GM12864 (cell line): ENCODE data around the gene NUP210L.
"Not testable (repeated sequence)": the region's sequence is repeated elsewhere in the genome, so short reads cannot be mapped to it uniquely, and the experiment has no call there.

Source experiments
- DNase-seq: peaks from one replicate; pipeline ENCODE4 v3.0.0-alpha.2; 2011; ENCODE audit warnings: low read depth
- H3K4me3 ChIP-seq: 2 replicates; pipeline ENCODE4 v1.5.1; 2011; ENCODE audit warnings: mild to moderate bottlenecking, low read depth, low read length, control low read depth
- TF ChIP-seq, protein P1 (sequence below): IDR thresholded peaks from 2 replicates; pipeline ENCODE4 v1.5.1; 2011; ENCODE audit warnings: low read depth, mild to moderate bottlenecking, moderate library complexity, low read length, control low read depth, inconsistent platforms; ENCODE audit errors: missing control alignments

The NUP210L gene

DNA sequence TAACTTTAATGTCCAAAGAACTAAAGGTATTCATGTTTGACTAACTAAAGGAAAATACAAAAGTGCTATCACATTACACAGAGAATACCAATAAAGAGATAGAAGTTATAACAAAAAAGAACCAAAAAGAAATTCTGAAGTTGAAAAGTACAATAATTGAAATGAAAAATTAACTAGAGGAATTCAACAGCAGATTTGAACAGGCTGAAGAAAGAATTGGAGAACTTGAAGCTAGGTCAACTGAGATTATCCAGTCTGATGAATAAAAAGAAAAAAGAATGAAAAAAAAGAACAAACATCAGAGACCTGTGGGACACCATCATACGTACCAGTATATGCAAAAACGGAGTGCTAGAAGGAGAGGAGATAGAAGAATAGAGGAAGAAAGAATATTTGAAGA is 78.5 kb downstream of the NUP210L start:
- H3K4me3 ChIP-seq, result no peak overlapping the region
- TF ChIP-seq, protein P1, sequence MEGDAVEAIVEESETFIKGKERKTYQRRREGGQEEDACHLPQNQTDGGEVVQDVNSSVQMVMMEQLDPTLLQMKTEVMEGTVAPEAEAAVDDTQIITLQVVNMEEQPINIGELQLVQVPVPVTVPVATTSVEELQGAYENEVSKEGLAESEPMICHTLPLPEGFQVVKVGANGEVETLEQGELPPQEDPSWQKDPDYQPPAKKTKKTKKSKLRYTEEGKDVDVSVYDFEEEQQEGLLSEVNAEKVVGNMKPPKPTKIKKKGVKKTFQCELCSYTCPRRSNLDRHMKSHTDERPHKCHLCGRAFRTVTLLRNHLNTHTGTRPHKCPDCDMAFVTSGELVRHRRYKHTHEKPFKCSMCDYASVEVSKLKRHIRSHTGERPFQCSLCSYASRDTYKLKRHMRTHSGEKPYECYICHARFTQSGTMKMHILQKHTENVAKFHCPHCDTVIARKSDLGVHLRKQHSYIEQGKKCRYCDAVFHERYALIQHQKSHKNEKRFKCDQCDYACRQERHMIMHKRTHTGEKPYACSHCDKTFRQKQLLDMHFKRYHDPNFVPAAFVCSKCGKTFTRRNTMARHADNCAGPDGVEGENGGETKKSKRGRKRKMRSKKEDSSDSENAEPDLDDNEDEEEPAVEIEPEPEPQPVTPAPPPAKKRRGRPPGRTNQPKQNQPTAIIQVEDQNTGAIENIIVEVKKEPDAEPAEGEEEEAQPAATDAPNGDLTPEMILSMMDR, result no peak
- no peak for DNase-seq

DNA sequence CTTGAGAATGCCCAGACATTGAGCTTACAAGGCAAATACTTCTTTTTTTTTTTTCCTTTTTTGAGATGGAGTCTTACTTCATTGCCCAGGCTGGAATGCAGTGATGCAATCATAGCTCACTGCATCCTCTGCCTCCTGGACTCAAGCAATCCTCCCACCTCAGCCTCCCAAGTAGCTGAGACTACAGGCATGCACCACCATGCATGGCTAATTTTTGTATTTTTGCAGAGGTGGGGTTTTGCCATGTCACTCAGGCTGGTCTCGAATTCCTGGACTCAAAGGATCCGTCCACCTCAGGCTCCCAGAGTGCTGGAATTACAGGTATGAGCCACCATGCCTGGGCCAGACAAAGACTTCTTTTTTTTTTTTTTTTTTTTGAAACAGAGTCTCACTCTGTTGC is 79.1 kb downstream of the NUP210L start:
- TF ChIP-seq, protein P1, result no peak
- no peak overlapping the region for H3K4me3 ChIP-seq
- no peak for DNase-seq

DNA sequence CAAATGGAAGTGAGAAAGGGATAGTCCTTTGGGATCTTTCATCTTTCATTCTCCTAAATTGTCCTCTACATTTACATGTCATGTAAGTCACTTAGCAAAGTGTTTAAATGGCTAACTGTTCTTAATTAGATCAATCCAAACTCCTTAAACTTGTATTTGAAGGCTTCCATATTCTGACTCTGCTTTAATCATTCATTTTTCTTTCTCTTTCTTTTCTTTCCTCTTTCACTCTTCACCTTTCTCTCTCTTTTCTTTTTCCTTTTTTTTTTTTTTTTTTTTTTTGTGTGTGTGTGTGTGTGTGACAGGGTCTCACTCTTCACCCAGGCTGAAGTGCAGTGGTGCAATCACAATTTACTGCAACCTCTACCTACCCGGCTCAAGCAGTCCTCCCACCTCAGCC is 92.6 kb downstream of the NUP210L start:
- DNase-seq, result no peak
- no peak overlapping the region for H3K4me3 ChIP-seq
- TF ChIP-seq, protein P1, result no peak

DNA sequence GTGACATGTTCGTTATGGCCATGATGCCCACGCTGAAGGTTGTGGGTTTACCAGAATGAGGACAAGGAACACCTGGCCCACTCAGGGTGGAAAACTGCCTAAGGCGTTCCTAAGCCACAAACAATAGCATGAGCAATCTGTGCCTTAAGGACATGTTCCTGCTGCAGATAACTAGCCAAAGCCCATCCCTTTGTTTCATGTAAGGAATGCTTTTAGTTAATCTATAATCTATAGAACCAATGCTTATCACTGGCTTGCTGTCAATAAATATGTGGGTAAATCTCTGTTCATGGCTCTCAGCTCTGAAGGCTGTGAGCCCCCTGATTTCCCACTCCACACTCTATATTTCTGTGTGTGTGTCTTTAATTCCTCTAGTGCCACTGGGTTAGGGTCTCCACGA is 107.4 kb downstream of the NUP210L start:
- H3K4me3 ChIP-seq, DNase-seq: not testable (repeated sequence)

DNA sequence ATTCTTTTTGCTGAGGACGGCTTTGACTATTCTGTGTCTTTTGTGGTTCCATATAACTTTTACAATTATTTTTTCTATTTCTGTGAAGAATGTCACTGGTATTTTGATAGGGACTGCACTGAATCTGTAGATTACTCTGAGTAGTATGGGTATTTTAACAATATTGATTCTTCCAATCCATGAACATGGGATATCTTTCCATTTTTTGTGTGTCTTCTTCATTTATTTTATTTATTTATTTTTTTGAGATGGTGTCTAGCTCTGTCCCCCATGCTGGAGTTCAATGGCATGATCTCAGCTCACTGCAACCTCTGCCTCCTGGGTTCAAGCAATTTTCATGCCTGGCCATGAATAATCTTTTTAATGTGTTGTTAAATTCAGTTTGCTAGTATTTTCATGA is 121.2 kb downstream of the NUP210L start:
- not testable (repeated sequence) for DNase-seq, H3K4me3 ChIP-seq

DNA sequence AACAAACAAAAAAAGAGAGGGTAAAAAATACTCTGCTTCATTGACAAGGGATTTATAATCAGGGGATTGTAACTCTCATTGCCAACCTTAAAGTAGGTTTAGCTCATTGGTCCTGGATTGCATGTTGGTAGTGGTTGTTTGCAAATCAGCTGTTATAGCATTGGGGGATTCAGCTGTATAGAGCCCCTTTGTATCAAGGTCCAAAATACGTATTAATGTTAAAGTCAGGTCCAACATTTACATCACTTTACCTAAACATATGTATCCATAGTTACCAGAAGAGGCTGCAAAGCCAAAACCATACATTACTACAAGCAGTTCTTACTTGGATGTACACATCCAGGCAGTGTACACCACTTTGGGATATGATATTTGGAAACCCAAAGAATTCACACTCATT is 134.9 kb downstream of the NUP210L start:
- TF ChIP-seq, protein P1, result no peak
- DNase-seq, result no peak
- no peak overlapping the region for H3K4me3 ChIP-seq

DNA sequence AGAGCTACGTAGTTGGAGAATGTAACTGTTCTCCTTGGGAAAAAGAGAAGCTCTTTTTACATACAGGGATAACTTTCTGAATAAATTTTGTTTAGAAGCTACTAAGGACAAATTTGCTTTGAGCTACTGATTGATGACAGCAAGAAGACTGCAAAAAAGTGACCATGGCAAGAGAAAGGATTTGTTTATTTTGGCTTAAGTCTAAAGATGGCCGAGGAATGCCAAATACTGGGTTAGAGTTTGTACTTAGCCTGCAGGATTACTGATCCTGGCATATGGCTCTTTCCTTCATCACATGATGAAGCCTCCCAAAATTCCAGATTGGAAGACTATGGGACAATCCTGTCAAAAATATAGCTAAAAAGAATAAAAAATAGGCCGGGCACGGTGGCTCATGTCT is 135.6 kb downstream of the NUP210L start:
- TF ChIP-seq, protein P1, result no peak

DNA sequence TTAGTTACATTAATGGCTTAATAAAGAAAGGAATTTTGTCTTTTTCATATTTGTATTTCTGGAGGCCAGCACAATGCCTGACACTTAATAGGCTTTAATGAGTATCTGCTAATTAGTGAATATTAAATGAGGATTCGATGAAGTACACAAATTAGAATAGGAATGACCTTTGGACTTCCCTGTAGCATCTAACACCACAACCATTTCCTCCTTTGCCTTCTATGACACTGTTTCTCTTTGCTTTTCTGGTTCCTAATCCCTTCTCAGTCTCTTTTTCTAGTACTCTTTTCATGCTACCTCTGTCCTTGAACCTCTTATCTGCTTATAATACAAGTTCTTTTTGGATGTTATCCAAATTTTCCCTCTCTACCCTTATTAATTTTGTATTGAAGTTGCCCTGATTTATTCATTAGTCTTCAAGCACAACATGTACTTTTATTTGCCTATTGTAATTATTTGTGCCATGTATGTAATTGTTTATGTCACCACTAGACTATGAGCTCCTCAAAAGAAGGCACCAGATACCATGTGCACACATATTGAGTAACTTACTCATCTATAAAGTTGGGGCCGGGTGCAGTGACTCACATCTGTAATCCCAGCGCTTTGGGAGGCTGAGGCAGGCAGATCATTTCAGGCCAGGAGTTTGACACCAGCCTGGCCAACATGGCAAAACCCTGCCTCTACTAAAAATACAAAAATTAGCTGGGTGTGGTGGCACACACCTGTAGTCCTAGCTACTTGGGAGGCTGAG is 140.5 kb downstream of the NUP210L start:
- H3K4me3 ChIP-seq, result no peak overlapping the region
- TF ChIP-seq, protein P1, result no peak
- no peak for DNase-seq

More for the DNA sequence above, 135.6 kb downstream of the NUP210L start:
- H3K4me3 ChIP-seq, result no peak overlapping the region
- DNase-seq, result no peak

DNA sequence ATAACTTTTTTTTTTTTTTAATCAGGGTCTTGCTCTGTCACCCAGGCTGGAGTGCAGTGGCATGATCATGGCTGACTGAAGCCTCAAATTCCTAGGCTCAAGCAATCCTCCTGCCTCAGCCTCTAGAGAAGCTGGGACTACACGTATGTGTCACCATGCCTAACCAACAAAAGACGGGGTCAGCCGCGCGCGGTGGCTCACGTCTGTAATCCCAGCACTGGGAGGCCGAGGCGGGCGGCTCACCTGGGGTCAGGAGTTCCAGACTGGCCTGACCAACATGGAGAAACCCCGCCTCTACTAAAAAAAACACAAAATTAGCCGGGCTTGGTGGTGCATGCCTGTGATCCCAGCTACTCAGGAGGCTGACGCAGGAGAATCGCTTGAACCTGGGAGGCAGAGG is 142.3 kb downstream of the NUP210L start:
- not testable (repeated sequence) for DNase-seq, H3K4me3 ChIP-seq
